Measurements from ENCODE around the gene ATE1.
"Not testable (repeated sequence)": the region's sequence is repeated elsewhere in the genome, so short reads cannot be mapped to it uniquely, and the experiment has no call there.

Gene ATE1

GRCh38 chr10:121927841-121928527 lies at the start of gene ATE1:
ATE1 (minus strand) TSS chr10:121928031; CDS start chr10:121927949, 82 bp downstream.
- peak; percentile 50 to 65 for DNase-seq (ENCODE audit: low read depth in 2 of 2)

DNA sequence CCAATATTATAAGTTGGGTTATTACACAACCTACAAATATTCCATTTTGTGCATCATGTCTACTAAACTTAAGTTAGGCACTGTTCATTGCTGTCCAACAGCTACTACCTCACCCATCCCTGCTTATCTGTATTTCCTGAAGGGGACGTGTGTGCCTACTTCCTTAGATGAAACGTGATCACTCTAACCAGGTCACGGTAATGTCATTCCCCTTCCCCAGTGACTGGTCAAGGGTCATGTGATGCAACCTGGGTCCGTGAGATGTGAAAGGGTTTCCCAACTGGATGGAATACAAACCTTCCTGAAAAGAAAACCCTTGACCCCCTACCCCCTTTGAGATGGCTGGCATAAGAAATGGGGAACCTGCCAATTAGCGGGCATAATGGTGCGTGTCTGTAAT lies 48.8 kb upstream of the ATE1 start:
- no peak for DNase-seq (ENCODE audit: low read depth in 2 of 2)

DNA sequence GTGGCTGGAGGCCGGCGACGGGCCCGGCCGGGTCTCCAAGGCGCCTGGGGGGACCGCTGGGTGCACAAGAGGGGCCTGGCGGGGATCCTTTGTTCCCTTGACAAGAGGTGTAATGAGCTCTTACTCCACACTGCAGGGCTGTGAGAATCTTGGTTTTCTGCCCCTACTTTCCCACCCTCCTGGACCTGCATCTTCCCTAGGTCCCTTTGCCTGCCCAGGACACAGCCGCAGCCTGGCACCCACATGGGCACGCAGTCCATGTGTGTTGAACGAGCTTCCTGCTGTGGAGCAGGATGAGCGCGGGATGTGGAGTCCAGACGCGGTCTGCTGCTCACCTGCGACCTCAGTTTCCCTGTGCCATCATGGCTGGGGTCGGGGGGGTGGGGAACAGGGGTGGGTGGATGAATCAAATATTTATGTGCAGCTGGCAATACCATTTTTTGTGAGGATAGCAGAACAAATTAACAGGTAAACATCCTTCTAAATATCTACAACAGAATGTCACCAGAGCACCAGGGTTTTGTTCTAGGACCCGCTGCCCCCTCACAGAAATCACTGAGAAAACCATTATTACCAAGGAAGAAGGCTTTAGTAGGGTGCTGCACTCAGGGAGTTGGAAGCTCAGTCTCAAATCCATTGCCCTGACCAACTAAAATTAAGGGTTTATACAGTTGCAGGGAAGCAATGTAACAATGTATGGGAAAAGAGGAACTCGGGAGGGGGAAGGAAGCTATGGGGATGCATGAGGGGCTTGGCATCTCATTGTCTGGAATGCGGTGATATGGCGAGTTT lies 47.7 kb upstream of the ATE1 start:
- DNase-seq (ENCODE audit: low read depth in 2 of 2): no peak

GRCh38 chr10:121974535-121975294 lies 46.9 kb upstream of the ATE1 start, which contains the start of gene NSMCE4A:
NSMCE4A (minus strand) TSS chr10:121975217; CDS start chr10:121975165, 52 bp downstream.
- DNase-seq (ENCODE audit: low read depth in 2 of 2): peak; percentile 37 to 52

GRCh38 chr10:121974019-121974534 lies 46.2 kb upstream of the ATE1 start:
- no peak for DNase-seq (ENCODE audit: low read depth in 2 of 2)

GRCh38 chr10:121969086-121969485 lies 41.3 kb upstream of the ATE1 start:
- not testable (repeated sequence) for DNase-seq (ENCODE audit: low read depth in 2 of 2)

DNA sequence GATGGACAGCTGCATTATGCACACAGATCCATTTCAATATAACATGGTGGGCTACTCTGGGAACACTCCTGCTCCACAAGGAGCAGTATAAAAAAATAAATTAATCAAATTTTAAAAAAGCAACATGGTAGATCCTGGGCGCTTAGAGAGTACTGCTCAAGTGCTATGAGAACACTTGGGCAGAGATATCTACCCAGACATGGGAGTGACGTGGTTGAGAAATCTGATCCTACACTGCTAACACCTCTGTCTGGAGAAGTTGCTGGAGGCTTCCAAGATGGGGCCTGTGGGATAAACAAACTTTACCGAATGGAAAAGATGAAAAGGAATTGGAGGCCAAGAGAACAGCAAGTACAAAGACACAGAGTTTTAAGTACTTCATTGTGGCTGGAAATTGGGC lies 38.2 kb upstream of the ATE1 start:
- no peak for DNase-seq (ENCODE audit: low read depth in 2 of 2)

GRCh38 chr10:121961456-121961855 lies 33.6 kb upstream of the ATE1 start:
- DNase-seq (ENCODE audit: low read depth in 2 of 2): no peak

DNA sequence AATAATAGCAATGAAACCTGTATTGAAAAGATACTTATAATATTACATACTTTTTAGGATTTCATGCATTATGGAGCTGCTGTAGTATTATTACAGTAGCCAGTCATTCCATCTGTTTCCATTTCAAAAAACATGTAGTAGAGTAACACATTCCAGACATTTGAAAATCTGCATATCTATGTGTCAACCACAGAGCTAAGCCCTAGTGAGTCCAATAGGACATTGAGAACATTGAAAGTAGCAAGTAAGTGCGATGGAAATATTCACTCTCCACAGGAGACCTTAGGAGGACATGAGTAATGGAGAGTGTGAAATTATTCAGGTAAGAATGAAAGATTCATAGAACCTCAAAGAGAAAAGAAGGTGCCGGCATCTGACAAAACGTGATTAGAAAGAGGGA lies 31.8 kb upstream of the ATE1 start:
- no peak for DNase-seq (ENCODE audit: low read depth in 2 of 2)

GRCh38 chr10:121956111-121957061 lies 28.6 kb upstream of the ATE1 start:
- DNase-seq (ENCODE audit: low read depth in 2 of 2): no peak

DNA sequence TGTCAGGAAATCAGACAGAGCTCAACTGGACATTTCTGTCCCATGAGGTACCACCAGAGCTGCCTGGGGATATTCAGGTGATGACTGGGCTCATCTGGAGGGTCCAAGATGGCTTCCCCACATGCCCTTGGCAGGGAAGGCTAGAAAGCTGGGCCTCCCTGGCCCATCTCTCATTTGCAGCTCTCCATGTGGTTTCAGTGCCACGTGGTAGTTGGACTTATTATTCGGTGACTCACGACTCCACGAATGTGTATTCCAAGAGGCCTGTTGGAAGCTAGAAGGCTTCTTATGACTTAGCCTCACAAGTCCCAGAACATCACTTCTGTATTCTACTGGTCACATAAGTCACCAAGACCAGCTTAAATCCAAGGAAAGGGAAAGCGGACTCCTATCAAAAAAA lies 24.4 kb upstream of the ATE1 start:
- DNase-seq (ENCODE audit: low read depth in 2 of 2): no peak

DNA sequence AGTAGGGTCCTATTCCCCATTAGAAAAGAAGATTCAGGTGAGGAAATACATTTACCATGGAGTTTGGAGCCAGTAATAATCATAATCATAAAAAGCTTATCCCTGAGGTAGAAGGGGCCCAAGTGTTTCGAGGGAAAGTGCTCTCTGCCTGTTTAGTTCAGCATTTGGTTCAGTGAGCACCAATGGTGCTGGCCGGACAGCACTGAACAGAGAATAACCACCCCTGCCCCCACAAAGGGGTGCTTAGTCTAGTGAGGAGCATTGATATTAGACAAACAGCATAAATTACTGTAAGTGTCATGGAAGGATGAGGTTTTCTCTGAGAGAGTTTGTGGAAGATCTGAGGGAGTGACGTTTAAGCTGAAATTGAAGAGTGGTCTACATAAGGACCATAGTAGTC lies 21.6 kb upstream of the ATE1 start:
- DNase-seq (ENCODE audit: low read depth in 2 of 2): no peak

DNA sequence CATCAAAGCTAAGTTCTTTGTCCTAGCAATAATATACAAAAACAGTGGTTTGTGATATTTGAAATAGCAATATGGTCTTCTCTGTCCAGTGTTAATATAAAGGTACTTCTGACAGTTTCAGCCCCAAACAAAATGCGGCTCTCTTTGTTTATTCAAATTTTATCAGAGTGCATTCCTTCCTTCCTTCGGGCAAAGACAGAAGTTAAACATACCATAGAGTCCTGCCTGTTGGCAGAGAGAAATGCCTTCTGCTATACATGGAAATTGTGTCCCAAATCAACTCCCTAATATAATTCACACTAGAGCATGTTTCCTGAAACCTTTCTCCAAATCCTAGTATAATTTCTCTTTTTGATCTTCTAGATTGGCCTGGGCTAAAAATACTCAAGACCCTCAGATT lies 21.2 kb upstream of the ATE1 start:
- no peak for DNase-seq (ENCODE audit: low read depth in 2 of 2)

- DNase-seq (ENCODE audit: low read depth in 2 of 2): no peak
These were observed 19.8 kb upstream of the ATE1 start for GRCh38 chr10:121947343-121948330.

DNA sequence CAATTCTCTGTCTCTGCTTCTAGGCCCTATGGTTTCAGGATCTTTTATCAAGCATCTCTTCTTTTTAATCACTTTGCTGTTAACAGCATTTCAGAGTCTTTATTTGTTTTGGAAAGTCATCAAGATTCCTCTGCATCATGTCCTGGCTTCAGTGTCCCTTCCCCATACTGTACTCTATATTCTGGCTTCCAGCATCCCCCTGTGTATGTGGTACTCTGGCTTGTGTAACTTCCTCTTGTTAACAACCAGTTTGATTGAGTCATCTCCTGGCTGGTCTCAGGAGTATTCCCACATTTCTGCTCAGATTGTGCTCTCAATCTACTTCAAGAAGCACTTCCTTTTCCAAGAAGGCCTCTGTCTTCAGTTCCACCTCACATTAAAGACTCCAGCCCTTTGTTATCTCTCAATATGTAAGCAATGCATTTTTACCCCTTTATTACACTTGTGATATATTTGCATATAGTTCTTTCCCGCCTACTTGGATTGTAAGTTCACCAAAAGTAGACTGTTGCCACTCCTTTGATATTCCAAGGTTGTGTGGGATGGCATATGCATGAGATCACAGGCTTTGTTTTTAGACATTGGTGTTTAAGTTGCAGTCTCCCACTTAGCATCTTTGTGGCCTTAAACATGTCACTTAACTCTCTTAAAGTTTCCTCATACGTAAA lies 15.1 kb upstream of the ATE1 start:
- no peak for DNase-seq (ENCODE audit: low read depth in 2 of 2)

DNA sequence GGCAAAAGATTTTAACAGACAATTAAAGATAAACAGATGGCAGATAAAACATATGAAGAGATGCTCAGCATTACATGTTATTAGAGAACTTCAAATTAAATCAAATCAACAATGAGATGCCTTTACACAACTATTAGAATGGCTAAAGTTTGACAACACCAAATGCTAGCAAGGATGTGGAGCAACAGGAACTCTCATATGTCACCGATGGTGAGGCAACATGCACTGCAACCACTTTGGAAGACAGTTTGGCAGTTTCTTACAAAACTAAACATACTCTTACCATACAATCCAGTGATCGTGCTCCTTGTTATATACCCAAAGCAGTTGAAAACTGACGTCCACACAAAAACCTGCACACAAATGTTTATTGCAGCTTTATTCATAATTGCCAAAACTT lies 13.7 kb upstream of the ATE1 start:
- no peak for DNase-seq (ENCODE audit: low read depth in 2 of 2)

DNA sequence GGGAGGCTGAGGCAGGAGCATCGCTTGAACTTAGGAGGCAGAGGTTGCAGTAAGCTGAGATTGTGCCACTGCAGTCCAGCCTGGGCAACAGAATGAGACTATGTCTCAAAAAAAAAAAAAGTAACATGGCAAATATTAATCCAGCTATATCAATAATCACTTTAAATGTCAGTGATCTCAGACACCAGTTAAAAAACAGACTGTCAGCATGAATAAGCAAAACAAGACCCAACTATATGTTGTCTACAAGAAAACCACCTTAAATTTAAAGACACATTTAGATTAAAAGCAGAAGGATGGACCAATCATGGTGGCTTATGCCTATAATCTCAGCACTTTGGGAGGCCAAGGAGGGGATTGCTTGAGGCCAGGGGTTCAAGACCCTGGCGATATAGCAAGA lies 8.5 kb upstream of the ATE1 start:
- no peak for DNase-seq (ENCODE audit: low read depth in 2 of 2)

- DNase-seq (ENCODE audit: low read depth in 2 of 2): no peak
These were observed 7.9 kb upstream of the ATE1 start for GRCh38 chr10:121935702-121936101.

Measured in stimulated activated CD8-positive, alpha-beta memory T cell treated with anti-CD3 and anti-CD28 coated beads, Interleukin-15, amount 100 ng/mL, for 4 hours (primary cell).